ENCODE data around the gene FGFR2.
"Not testable (repeated sequence)": the region's sequence is repeated elsewhere in the genome, so short reads cannot be mapped to it uniquely, and the experiment has no call there.

FGFR2 gene

DNA sequence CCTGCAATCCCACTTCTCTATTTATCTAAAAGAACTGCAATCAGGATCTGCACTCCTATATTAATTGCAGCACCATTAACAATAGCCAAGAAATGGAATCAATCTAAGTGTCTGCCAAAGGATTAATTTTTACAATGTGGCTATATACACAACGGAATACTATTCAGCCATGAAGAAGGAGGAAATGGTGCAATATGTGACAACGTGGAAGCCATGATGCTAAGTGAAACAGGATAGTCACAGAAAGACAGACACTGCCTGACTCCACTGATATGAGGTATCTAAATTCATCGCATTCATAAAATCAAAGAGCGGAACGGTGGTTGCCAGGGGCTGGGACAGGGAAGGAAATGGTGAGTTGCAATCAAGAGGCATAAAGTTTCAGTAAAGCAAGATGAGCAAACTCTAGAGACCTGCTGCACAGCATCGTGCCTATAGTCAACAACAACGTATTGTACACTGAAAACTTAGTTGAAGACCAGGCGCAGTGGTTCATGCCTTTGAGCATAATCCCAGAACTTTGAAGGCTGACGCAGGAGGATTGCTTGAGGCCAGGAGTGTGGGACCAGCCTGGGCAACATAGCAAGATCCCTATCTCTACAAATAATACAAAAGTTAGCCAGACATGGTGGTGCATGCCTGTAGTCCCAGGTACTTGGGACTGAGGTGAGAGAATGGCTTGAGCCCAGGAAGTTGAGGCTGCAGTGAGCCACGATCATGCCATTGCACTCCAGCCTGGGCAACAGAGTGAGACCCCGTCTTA lies 76.3 kb downstream of the FGFR2 start:
- Histone ChIP-seq H3K36me3 (ENCODE audit: control insufficient read depth, insufficient read depth, low read length) (peaks cover 87% of the 10 kb centered on the region), H3K27ac (ENCODE audit: low read depth, low read length) (no peak overlapping the region), H3K4me3 (ENCODE audit: low read depth, low read length) (no peak overlapping the region), H3K4me1 (ENCODE audit: control insufficient read depth, insufficient read depth, low read length) (peaks cover 5% of the 10 kb centered on the region; the same call in 1 of the 2 replicates), H3K9me3 (ENCODE audit: control insufficient read depth, insufficient read depth, low read length) (no peaks in the 10 kb centered on the region), H3K27me3 (ENCODE audit: control insufficient read depth, insufficient read depth, low read length) (no peaks in the 10 kb centered on the region), H3K9ac (ENCODE audit: low read depth, low read length) (no peak overlapping the region)

DNA sequence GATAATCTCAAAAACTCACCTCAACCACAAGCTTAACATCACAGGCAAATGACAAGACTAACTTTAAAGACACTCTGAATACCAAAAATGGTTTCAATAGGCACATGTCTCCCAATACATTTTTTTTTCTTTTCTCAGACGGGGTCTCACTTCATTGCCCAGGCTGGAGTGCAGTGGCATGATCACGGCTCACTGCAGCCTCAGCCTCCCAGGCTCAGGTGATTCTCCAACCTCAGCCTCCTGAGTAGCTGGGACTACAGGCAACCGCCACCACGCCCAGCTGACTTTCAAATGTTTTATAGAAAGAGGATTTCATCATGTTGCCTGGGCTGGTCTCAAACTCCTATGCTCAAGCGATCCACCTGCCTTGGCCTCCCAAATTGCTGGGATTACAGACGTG lies 77.7 kb downstream of the FGFR2 start:
- not testable (repeated sequence) for H3K9me3 ChIP-seq (ENCODE audit: control insufficient read depth, insufficient read depth, low read length); H3K27me3 ChIP-seq (ENCODE audit: control insufficient read depth, insufficient read depth, low read length); H3K4me3 ChIP-seq (ENCODE audit: low read depth, low read length); H3K9ac ChIP-seq (ENCODE audit: low read depth, low read length); H3K27ac ChIP-seq (ENCODE audit: low read depth, low read length)
- Histone ChIP-seq H3K4me1 (ENCODE audit: control insufficient read depth, insufficient read depth, low read length) (peaks cover 11% of the 10 kb centered on the region; the same call in 1 of the 2 replicates), H3K36me3 (ENCODE audit: control insufficient read depth, insufficient read depth, low read length) (peaks cover 87% of the 10 kb centered on the region)

DNA sequence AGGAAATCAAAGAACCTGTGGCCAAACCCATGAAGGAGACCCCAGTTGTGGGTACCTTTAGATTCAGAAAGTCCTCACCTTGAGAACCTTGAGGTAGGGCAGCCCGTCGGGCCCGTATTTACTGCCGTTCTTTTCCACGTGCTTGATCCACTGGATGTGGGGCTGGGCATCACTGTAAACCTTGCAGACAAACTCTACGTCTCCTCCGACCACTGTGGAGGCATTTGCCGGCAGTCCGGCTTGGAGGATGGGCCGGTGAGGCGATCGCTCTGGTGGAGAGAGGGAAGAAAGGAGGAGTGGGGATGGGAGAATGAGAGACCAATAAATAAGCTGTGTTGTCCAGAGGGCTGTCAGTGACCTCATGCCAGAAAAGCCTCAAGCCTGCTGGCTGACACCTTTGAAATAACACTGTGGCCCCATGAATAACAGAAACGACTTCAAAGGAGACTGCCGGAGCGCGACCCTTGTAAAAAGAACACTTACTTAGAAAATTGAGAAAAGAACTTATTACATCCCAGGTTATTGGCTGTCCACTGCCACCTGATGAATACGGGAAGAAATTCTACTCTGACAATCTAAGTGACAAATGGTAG lies 78.2 kb downstream of the FGFR2 start:
- Histone ChIP-seq H3K27ac (ENCODE audit: low read depth, low read length) (no peak overlapping the region), H3K36me3 (ENCODE audit: control insufficient read depth, insufficient read depth, low read length) (peaks cover 87% of the 10 kb centered on the region), H3K4me1 (ENCODE audit: control insufficient read depth, insufficient read depth, low read length) (peaks cover 10% of the 10 kb centered on the region; the same call in 1 of the 2 replicates), H3K9me3 (ENCODE audit: control insufficient read depth, insufficient read depth, low read length) (no peaks in the 10 kb centered on the region), H3K27me3 (ENCODE audit: control insufficient read depth, insufficient read depth, low read length) (no peaks in the 10 kb centered on the region), H3K9ac (ENCODE audit: low read depth, low read length) (no peak overlapping the region), H3K4me3 (ENCODE audit: low read depth, low read length) (no peak overlapping the region)

DNA sequence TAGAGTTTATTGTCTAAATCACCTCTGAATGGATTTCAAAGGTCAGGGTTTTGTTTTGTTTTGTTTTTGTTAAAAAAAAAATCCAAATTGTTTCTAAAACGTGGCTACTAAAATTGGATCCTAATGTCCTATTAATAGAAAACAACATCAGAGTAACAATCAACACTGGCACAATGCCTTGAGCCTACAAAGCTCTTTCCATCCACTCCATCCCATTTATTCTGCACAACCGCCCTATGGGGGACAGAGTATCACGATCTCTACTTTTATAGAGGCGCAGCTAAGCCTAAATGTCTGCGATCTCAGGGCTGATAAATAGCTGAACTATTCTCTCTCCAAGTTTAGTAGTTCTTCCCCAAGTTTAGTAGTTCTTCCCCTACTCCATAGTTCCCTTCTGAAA lies 78.8 kb downstream of the FGFR2 start:
- Histone ChIP-seq H3K27me3 (ENCODE audit: control insufficient read depth, insufficient read depth, low read length) (no peaks in the 10 kb centered on the region), H3K27ac (ENCODE audit: low read depth, low read length) (no peak overlapping the region), H3K4me3 (ENCODE audit: low read depth, low read length) (no peak overlapping the region), H3K9me3 (ENCODE audit: control insufficient read depth, insufficient read depth, low read length) (no peaks in the 10 kb centered on the region), H3K9ac (ENCODE audit: low read depth, low read length) (no peak overlapping the region), H3K36me3 (ENCODE audit: control insufficient read depth, insufficient read depth, low read length) (peaks cover 88% of the 10 kb centered on the region), H3K4me1 (ENCODE audit: control insufficient read depth, insufficient read depth, low read length) (peaks cover 10% of the 10 kb centered on the region; the same call in 1 of the 2 replicates)

DNA sequence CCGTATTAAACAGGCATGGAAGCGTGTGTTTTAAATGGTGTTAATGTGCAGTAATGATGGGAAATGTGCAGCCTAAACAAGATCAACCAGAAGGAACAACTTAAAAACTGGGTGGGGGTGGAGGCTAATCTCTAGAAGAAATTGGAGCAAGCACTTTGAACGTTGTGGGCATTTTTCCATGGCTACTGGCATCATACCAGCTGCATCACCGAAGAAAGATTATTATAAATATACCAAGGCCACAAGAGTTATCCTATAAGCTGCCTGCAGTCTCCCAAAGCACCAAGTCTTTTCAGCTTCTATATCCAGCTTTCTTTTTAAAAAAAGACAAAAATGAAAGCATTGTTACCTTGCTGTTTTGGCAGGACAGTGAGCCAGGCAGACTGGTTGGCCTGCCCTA lies 79.9 kb downstream of the FGFR2 start:
- Histone ChIP-seq H3K9ac (ENCODE audit: low read depth, low read length) (no peak overlapping the region), H3K27me3 (ENCODE audit: control insufficient read depth, insufficient read depth, low read length) (no peaks in the 10 kb centered on the region), H3K27ac (ENCODE audit: low read depth, low read length) (no peak overlapping the region), H3K4me3 (ENCODE audit: low read depth, low read length) (no peak overlapping the region), H3K36me3 (ENCODE audit: control insufficient read depth, insufficient read depth, low read length) (peaks cover 88% of the 10 kb centered on the region), H3K4me1 (ENCODE audit: control insufficient read depth, insufficient read depth, low read length) (peaks cover 10% of the 10 kb centered on the region; the same call in 1 of the 2 replicates), H3K9me3 (ENCODE audit: control insufficient read depth, insufficient read depth, low read length) (no peaks in the 10 kb centered on the region)

DNA sequence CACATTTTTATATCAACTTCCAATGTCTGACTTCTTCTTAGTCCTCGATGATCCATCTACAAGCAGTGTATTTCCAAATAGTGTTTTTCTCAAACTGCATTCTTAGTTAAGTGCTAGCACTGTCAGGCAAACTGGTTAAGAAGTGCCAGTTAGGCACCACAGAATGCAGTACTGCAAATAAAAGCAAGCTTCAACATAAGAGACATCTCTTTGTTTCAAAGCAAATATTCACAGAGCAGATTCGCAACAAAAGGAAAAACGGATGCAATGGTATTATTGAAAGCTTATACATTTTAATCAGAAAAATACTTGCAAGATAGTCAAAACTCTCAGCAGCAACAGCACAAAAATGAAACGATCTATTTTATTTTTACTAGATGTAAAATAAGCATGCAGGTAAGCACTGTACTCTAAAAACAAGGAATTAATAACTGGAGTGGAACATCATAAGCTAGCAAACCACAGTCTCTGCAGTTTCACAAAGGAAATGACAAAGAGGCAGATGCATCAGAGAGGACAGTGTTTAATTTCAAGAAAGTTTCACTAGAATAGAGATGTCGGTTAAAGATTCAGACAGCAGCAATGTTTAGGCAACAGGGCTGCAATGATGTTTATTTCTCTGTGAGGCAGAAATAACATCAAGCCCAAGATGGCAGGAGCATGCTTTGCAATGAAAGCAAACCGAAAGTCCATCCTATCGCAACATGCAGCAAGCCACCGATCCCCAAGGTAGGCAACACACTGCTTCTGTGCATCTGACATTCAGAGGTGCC lies 82.0 kb downstream of the FGFR2 start:
- H3K27ac ChIP-seq (ENCODE audit: low read depth, low read length), result no peak overlapping the region
- H3K9me3 ChIP-seq (ENCODE audit: control insufficient read depth, insufficient read depth, low read length), result no peaks in the 10 kb centered on the region
- H3K4me3 ChIP-seq (ENCODE audit: low read depth, low read length), result no peak overlapping the region
- peaks cover 92% of the 10 kb centered on the region for H3K36me3 ChIP-seq (ENCODE audit: control insufficient read depth, insufficient read depth, low read length)
- peaks cover 14% of the 10 kb centered on the region; the same call in 1 of the 2 replicates for H3K4me1 ChIP-seq (ENCODE audit: control insufficient read depth, insufficient read depth, low read length)
- no peaks in the 10 kb centered on the region for H3K27me3 ChIP-seq (ENCODE audit: control insufficient read depth, insufficient read depth, low read length)
- no peak overlapping the region for H3K9ac ChIP-seq (ENCODE audit: low read depth, low read length)

DNA sequence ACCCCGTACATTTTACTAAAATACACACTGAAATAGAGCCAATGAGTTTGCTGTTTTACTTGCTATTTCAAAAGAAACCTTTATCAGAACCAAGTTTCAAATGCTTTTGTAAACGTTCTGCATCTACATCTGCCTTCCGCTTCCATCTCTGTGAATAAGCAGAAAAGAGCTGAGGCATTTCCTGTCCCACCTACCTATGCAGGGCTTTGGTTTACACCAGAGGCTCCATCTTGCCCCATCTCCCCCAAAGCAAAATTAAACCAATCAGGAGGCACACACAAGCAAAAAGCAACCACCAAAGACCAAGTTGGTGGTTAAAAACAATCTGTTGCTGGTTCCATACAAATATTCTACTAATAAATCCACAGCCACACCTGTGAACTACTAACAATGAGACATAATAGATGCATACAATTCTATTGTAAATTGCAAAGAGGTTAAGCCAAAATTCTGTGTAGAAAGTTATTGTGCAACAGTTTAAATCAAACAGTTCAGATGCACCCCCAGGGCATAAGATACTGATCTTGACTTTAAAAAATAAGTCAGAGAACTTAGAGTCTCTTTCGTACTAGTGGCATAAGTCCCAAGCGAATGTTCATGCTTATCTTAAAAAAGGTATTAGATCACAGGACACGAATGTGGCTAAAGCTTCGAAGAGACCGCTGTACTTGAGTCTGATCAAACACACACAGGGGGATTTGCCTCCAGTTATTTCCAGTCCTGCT lies 83.9 kb downstream of the FGFR2 start:
- H3K27me3 ChIP-seq (ENCODE audit: control insufficient read depth, insufficient read depth, low read length), result no peaks in the 10 kb centered on the region
- H3K9me3 ChIP-seq (ENCODE audit: control insufficient read depth, insufficient read depth, low read length), result no peaks in the 10 kb centered on the region
- H3K9ac ChIP-seq (ENCODE audit: low read depth, low read length), result no peak overlapping the region
- no peak overlapping the region for H3K27ac ChIP-seq (ENCODE audit: low read depth, low read length)
- no peak overlapping the region for H3K4me3 ChIP-seq (ENCODE audit: low read depth, low read length)
- H3K36me3 ChIP-seq (ENCODE audit: control insufficient read depth, insufficient read depth, low read length), result peaks cover 94% of the 10 kb centered on the region
- H3K4me1 ChIP-seq (ENCODE audit: control insufficient read depth, insufficient read depth, low read length), result peaks cover 14% of the 10 kb centered on the region; the same call in 1 of the 2 replicates

DNA sequence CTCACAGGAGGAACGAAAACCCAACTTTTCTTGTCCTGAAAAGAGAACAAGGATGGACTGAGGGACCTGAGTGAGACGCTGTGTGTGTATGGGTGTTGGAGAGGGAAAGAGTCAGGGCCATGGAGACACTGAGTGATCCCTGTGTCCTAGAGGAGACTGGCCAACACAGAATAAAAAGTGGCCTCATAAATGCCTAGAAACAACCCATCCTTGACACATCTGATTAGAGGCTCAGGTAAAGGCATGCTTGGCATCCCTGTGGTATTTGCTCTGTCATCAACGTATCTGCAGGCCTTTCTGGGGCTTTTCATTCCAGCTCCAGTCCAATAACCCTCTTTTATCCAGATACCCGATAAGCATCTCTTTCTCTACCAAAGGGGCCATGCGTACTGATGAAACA lies 86.3 kb downstream of the FGFR2 start:
- Histone ChIP-seq H3K27ac (ENCODE audit: low read depth, low read length) (no peak overlapping the region), H3K9ac (ENCODE audit: low read depth, low read length) (no peak overlapping the region), H3K27me3 (ENCODE audit: control insufficient read depth, insufficient read depth, low read length) (no peaks in the 10 kb centered on the region), H3K36me3 (ENCODE audit: control insufficient read depth, insufficient read depth, low read length) (peaks cover 93% of the 10 kb centered on the region), H3K4me1 (ENCODE audit: control insufficient read depth, insufficient read depth, low read length) (peaks cover 13% of the 10 kb centered on the region; the same call in 1 of the 2 replicates), H3K4me3 (ENCODE audit: low read depth, low read length) (no peak overlapping the region), H3K9me3 (ENCODE audit: control insufficient read depth, insufficient read depth, low read length) (no peaks in the 10 kb centered on the region)

DNA sequence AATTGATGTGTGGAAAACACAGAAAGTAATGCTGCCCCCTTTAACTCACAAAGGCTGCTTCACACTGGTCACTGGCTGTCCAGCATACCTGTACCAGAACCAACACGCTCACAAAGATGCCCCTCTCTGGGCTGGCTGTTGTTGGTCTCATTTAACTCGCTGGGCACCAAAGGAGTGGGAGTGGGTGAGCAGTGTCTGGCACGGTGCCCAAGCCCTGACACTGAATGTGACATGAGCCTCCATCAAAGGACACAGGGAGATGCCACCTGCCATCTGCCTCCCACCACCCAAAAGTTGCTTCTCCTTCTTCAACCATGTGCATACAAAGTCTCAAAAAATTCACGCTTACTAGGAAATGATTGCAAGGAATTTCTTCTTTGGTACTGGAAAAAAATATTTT lies 86.8 kb downstream of the FGFR2 start:
- Histone ChIP-seq H3K4me3 (ENCODE audit: low read depth, low read length) (no peak overlapping the region), H3K9ac (ENCODE audit: low read depth, low read length) (no peak overlapping the region), H3K27ac (ENCODE audit: low read depth, low read length) (no peak overlapping the region), H3K27me3 (ENCODE audit: control insufficient read depth, insufficient read depth, low read length) (no peaks in the 10 kb centered on the region), H3K36me3 (ENCODE audit: control insufficient read depth, insufficient read depth, low read length) (peaks cover 93% of the 10 kb centered on the region), H3K9me3 (ENCODE audit: control insufficient read depth, insufficient read depth, low read length) (no peaks in the 10 kb centered on the region), H3K4me1 (ENCODE audit: control insufficient read depth, insufficient read depth, low read length) (peaks cover 9% of the 10 kb centered on the region; the same call in 1 of the 2 replicates)

DNA sequence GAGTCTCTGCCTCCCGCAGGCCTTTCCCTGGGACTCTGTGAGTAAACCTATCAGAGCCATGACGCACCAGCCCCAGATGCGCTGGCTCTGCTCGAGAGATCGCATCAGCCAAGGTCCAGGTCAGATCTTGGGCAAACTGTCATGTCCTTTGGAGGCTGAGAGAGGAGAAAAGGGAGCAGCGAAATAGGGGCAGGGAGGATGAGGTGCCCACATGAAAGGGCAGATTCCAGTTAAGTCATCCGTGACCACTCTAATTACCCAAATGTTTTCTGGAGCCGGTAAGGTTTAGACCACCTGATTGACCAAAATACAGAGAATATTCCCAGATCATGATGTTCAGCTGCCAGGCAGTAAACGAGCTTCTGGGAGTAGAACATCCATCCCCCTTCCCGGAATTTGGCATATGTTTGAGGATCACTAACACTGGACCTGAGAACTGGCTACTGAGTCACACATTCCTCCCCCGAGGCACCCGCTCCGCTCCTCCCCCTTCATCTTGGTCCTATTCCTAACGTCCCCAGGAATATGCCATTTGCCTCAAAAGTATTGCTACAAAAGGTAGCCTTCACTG lies 88.0 kb downstream of the FGFR2 start:
- H3K9me3 ChIP-seq (ENCODE audit: control insufficient read depth, insufficient read depth, low read length), result no peaks in the 10 kb centered on the region
- no peak overlapping the region for H3K27ac ChIP-seq (ENCODE audit: low read depth, low read length)
- no peaks in the 10 kb centered on the region for H3K27me3 ChIP-seq (ENCODE audit: control insufficient read depth, insufficient read depth, low read length)
- no peak overlapping the region for H3K9ac ChIP-seq (ENCODE audit: low read depth, low read length)
- peaks cover 92% of the 10 kb centered on the region for H3K36me3 ChIP-seq (ENCODE audit: control insufficient read depth, insufficient read depth, low read length)
- peaks cover 4% of the 10 kb centered on the region; the same call in 1 of the 2 replicates for H3K4me1 ChIP-seq (ENCODE audit: control insufficient read depth, insufficient read depth, low read length)
- no peak overlapping the region for H3K4me3 ChIP-seq (ENCODE audit: low read depth, low read length)

Measured in HUES48 (cell line).